ENCODE results near the gene KAZN.

GRCh38 chr1:14602136-14602535 is 3.7 kb downstream of the KAZN start:
- no peak for TF ChIP-seq CTCF (tag by site-specific recombination; IDR thresholded peaks at IDR 0.05)
- TF ChIP-seq ZNF138 (tag by site-specific recombination; IDR thresholded peaks at IDR 0.05; ENCODE audit: borderline replicate concordance): no peak
- TF ChIP-seq ZNF280C (tag by site-specific recombination; IDR thresholded peaks at IDR 0.05): no peak
- TF ChIP-seq ZNF24 (tag by site-specific recombination; IDR thresholded peaks at IDR 0.05): no peak

Measured in HEK293 (cell line).